Measurements from ENCODE around the gene NKX1-1. TPM values are rescaled to one million over a fixed set of nuclear protein-coding genes. Genes with fewer than 3 reads are reported as not detected.

Gene NKX1-1
- total RNA-seq, 2 experiments from 2014 or later = not detected

GRCh38 chr4:1368421-1369090, 37.7 kb downstream of the NKX1-1 start:
- Mint-ChIP-seq H3K27ac (no peak overlapping the region), H3K36me3 (ENCODE audit: low read depth) (peaks cover 37% of the 10 kb centered on the region), H3K4me3 (no peak overlapping the region), H3K4me1 (ENCODE audit: low read depth) (no peaks in the 10 kb centered on the region), H3K27me3 (no peaks in the 10 kb centered on the region), H3K9me3 (no peaks in the 10 kb centered on the region)
- no peak for ATAC-seq (ENCODE audit: poor library complexity)
- Histone ChIP-seq H3K27ac (ENCODE audit: low read depth in 1 of 2, low read length in 2 of 2) (no peak overlapping the region), H3K9me3 (ENCODE audit: control insufficient read depth in 1 of 2, insufficient read depth in 1 of 2, low read length in 2 of 2) (no peaks in the 10 kb centered on the region), H3K36me3 (ENCODE audit: insufficient read depth, low read length) (peaks cover 34% of the 10 kb centered on the region), H3K4me3 (ENCODE audit: low read length) (no peak overlapping the region), H3K4me1 (ENCODE audit: insufficient read depth, low read length) (no peaks in the 10 kb centered on the region), H3K27me3 (ENCODE audit: control insufficient read depth in 1 of 2, insufficient read depth in 2 of 2, low read length in 2 of 2) (no peaks in the 10 kb centered on the region)
- ChIA-PET POLR2A (no interaction called here), CTCF (no interaction called here)
- no peak for DNase-seq
- TF ChIP-seq CTCF (IDR thresholded peaks at IDR 0.05) = no peak
- intact Hi-C loops (cut with DNase I, micrococcal nuclease) = no loop called here

GRCh38 chr4:1367936-1368289, 38.3 kb downstream of the NKX1-1 start:
- Histone ChIP-seq H3K36me3 (ENCODE audit: insufficient read depth, low read length) (peaks cover 33% of the 10 kb centered on the region), H3K9me3 (ENCODE audit: control insufficient read depth in 1 of 2, insufficient read depth in 1 of 2, low read length in 2 of 2) (no peaks in the 10 kb centered on the region), H3K27me3 (ENCODE audit: control insufficient read depth in 1 of 2, insufficient read depth in 2 of 2, low read length in 2 of 2) (no peaks in the 10 kb centered on the region), H3K4me1 (ENCODE audit: insufficient read depth, low read length) (no peaks in the 10 kb centered on the region), H3K4me3 (ENCODE audit: low read length) (no peak overlapping the region), H3K27ac (ENCODE audit: low read depth in 1 of 2, low read length in 2 of 2) (no peak overlapping the region)
- TF ChIP-seq CTCF (IDR thresholded peaks at IDR 0.05) = no peak
- H3K4me1 Mint-ChIP-seq (ENCODE audit: low read depth) = no peaks in the 10 kb centered on the region
- H3K36me3 Mint-ChIP-seq (ENCODE audit: low read depth) = peaks cover 36% of the 10 kb centered on the region
- ATAC-seq (ENCODE audit: poor library complexity) = no peak
- no peak overlapping the region for H3K27ac Mint-ChIP-seq
- H3K4me3 Mint-ChIP-seq = no peak overlapping the region
- H3K27me3 Mint-ChIP-seq = no peaks in the 10 kb centered on the region
- ChIA-PET POLR2A (no interaction called here), CTCF (no interaction called here)
- intact Hi-C loops (cut with DNase I, micrococcal nuclease) = no loop called here
- no peak for DNase-seq
- no peaks in the 10 kb centered on the region for H3K9me3 Mint-ChIP-seq

- no peak for DNase-seq
These were observed 38.9 kb downstream of the NKX1-1 start for GRCh38 chr4:1367230-1367935.

More at GRCh38 chr4:1367230-1367935, 38.9 kb downstream of the NKX1-1 start:
- Mint-ChIP-seq H3K36me3 (ENCODE audit: low read depth) (peaks cover 31% of the 10 kb centered on the region), H3K9me3 (no peaks in the 10 kb centered on the region), H3K4me3 (no peak overlapping the region), H3K27ac (no peak overlapping the region), H3K4me1 (ENCODE audit: low read depth) (no peaks in the 10 kb centered on the region), H3K27me3 (no peaks in the 10 kb centered on the region)
- TF ChIP-seq CTCF (IDR thresholded peaks at IDR 0.05) = no peak
- Histone ChIP-seq H3K27ac (ENCODE audit: low read depth in 1 of 2, low read length in 2 of 2) (no peak overlapping the region), H3K4me1 (ENCODE audit: insufficient read depth, low read length) (no peaks in the 10 kb centered on the region), H3K4me3 (ENCODE audit: low read length) (no peak overlapping the region), H3K9me3 (ENCODE audit: control insufficient read depth in 1 of 2, insufficient read depth in 1 of 2, low read length in 2 of 2) (no peaks in the 10 kb centered on the region), H3K27me3 (ENCODE audit: control insufficient read depth in 1 of 2, insufficient read depth in 2 of 2, low read length in 2 of 2) (no peaks in the 10 kb centered on the region), H3K36me3 (ENCODE audit: insufficient read depth, low read length) (peaks cover 30% of the 10 kb centered on the region)
- ChIA-PET POLR2A (no interaction called here), CTCF (no interaction called here)
- ATAC-seq (ENCODE audit: poor library complexity) = no peak
- intact Hi-C loops (cut with DNase I, micrococcal nuclease) = no loop called here

All from CD4-positive, alpha-beta T cell (primary cell).